Neural progenitor cell (in vitro differentiated cells): Measurements from ENCODE around the gene NPM1.

Experiments used
- EZH2 ChIP-seq: fragments of 200-600 bp; sonication (generic); IDR thresholded peaks from 2 replicates; pipeline ENCODE4 v1.6.1; 2017; ENCODE audit warnings: antibody characterized with exemption, mild to moderate bottlenecking, moderate library complexity
- EZH2phosphoT487 ChIP-seq: fragments of 200-600 bp; sonication (generic); IDR thresholded peaks from 2 replicates; pipeline ENCODE4 v1.6.1; 2017; ENCODE audit warnings: antibody characterized with exemption
- TF ChIP-seq, protein P1 (sequence below): fragments of 200-600 bp; sonication (generic); IDR thresholded peaks from 2 replicates; pipeline ENCODE4 v1.5.1; 2017; ENCODE audit warnings: antibody characterized with exemption, mild to moderate bottlenecking

DNA sequence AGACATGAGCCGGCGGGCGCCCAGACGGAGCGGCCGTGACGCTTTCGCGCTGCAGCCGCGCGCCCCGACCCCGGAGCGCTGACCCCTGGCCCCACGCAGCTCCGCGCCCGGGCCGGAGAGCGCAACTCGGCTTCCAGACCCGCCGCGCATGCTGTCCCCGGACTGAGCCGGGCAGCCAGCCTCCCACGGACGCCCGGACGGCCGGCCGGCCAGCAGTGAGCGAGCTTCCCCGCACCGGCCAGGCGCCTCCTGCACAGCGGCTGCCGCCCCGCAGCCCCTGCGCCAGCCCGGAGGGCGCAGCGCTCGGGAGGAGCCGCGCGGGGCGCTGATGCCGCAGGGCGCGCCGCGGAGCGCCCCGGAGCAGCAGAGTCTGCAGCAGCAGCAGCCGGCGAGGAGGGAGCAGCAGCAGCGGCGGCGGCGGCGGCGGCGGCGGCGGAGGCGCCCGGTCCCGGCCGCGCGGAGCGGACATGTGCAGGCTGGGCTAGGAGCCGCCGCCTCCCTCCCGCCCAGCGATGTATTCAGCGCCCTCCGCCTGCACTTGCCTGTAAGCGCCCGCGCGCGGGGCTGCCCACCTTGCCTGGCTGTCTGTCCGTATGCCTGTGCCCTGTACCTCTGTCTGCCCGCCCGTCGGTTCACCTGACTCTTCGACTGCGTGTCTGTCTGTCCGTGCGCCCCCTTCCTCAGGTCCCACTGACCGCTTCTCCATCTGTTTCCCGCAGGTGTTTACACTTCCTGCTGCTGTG is 32.2 kb downstream of the NPM1 start:
- TF ChIP-seq, protein P1, sequence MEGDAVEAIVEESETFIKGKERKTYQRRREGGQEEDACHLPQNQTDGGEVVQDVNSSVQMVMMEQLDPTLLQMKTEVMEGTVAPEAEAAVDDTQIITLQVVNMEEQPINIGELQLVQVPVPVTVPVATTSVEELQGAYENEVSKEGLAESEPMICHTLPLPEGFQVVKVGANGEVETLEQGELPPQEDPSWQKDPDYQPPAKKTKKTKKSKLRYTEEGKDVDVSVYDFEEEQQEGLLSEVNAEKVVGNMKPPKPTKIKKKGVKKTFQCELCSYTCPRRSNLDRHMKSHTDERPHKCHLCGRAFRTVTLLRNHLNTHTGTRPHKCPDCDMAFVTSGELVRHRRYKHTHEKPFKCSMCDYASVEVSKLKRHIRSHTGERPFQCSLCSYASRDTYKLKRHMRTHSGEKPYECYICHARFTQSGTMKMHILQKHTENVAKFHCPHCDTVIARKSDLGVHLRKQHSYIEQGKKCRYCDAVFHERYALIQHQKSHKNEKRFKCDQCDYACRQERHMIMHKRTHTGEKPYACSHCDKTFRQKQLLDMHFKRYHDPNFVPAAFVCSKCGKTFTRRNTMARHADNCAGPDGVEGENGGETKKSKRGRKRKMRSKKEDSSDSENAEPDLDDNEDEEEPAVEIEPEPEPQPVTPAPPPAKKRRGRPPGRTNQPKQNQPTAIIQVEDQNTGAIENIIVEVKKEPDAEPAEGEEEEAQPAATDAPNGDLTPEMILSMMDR: no peak
- TF ChIP-seq EZH2 (no peak), EZH2phosphoT487 (no peak)
